ENCODE measurements around the gene STMN3.

DNA sequence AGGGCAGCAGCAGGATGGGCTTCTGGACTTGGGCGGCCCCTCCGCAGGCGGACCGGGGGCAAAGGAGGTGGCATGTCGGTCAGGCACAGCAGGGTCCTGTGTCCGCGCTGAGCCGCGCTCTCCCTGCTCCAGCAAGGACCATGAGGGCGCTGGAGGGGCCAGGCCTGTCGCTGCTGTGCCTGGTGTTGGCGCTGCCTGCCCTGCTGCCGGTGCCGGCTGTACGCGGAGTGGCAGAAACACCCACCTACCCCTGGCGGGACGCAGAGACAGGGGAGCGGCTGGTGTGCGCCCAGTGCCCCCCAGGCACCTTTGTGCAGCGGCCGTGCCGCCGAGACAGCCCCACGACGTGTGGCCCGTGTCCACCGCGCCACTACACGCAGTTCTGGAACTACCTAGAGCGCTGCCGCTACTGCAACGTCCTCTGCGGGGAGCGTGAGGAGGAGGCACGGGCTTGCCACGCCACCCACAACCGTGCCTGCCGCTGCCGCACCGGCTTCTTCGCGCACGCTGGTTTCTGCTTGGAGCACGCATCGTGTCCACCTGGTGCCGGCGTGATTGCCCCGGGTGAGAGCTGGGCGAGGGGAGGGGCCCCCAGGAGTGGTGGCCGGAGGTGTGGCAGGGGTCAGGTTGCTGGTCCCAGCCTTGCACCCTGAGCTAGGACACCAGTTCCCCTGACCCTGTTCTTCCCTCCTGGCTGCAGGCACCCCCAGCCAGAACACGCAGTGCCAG lies 43.6 kb upstream of the STMN3 start, which contains the start of gene TNFRSF6B:
- TF ChIP-seq, protein P1, sequence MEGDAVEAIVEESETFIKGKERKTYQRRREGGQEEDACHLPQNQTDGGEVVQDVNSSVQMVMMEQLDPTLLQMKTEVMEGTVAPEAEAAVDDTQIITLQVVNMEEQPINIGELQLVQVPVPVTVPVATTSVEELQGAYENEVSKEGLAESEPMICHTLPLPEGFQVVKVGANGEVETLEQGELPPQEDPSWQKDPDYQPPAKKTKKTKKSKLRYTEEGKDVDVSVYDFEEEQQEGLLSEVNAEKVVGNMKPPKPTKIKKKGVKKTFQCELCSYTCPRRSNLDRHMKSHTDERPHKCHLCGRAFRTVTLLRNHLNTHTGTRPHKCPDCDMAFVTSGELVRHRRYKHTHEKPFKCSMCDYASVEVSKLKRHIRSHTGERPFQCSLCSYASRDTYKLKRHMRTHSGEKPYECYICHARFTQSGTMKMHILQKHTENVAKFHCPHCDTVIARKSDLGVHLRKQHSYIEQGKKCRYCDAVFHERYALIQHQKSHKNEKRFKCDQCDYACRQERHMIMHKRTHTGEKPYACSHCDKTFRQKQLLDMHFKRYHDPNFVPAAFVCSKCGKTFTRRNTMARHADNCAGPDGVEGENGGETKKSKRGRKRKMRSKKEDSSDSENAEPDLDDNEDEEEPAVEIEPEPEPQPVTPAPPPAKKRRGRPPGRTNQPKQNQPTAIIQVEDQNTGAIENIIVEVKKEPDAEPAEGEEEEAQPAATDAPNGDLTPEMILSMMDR (IDR thresholded peaks at IDR 0.05): no peak
- no peak for TF ChIP-seq POLR2A (IDR thresholded peaks at IDR 0.05)

Data from lower leg skin (tissue), 3 donors.